AG08395 (cell line): ENCODE results near the gene ENKUR.

Experiments used
- DNase-seq: peaks from one replicate; pipeline ENCODE4 v3.0.0; 2012; ENCODE audit warnings: mixed read lengths, low spot score

ENKUR gene

GRCh38 chr10:25015828-25016375, at the start of gene ENKUR:
ENKUR (minus strand) TSS chr10:25016158; CDS start chr10:25015936, 222 bp downstream.
- DNase-seq = peak; percentile 91

GRCh38 chr10:25064401-25064800, 48.4 kb upstream of the ENKUR start:
- no peak for DNase-seq

- no peak for DNase-seq
Measured at GRCh38 chr10:25063644-25064043, 47.7 kb upstream of the ENKUR start.

DNA sequence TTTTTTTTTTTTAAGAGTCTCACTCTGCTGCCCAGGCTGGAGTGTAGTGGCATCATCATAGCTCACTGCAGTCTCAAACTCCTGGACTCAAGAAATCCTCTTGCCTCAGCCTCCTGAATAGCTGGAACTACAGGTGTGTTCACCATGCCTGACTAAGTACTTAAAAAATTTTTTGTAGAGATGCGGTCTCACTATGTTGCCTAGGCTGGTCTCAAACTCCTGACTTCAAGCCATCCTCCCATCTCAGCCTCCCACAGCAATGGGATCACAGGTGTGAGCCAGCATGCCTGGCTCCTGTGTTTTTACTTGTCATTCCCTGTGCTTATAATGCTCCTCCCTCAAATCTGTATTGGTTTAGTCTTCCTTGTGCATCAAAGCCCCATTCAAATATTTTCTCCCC, 47.2 kb upstream of the ENKUR start:
- DNase-seq = no peak

DNA sequence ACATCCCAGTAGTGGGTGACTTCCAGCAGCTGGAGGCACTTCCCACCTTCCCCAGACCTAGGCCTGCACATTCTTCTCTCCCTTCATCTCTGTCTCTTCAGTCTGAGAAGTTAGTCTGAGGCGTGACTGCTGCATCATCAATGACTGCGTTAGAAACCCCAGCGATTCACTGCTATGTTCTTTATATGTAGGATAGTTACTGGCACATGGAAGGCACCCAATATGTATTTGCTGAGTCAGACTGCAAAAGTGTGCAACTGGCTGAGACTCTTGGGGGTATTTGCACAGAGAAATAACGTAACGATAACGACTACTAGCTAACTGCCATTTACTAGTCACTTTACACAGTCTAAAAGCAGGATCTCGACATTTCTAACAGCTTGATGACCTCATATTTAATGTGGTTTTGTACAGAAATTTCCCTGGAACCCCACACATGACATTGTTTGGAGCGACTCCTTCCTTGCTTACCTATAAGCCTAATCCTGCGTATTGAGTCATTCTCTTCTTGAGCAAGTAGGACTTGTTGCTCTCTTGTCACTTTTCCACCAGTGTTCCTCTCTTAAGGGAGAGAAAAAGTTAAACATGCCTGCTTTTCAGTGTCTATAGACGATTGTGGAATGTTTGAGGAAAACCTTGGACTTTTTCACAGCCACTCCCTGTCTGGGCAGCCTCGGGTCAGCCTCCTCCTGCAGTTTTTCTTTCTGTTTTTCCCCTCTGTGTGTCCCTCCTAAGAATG, 45.9 kb upstream of the ENKUR start:
- no peak for DNase-seq

GRCh38 chr10:25061125-25061524, 45.2 kb upstream of the ENKUR start:
- DNase-seq = no peak

DNA sequence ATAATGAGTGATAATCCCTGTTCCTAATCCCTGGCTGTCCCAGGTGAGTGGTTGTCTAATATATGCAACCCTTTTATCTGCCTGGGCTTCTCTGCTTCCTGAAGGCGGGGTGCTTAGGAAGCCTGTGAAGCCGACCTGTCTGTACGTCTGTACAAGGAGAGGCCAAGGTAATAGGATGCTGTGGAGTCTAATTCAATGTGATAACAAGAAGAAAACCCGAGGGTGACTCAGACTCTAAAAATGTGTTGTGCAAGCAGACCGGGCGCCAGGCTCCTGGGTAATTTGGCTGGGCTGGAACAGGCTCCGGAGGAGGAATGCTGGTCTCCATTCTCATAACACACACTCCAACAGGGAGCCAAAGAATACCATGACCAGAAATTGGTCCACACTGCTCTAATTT, 44.0 kb upstream of the ENKUR start:
- DNase-seq = peak; percentile 83

GRCh38 chr10:25057886-25058285, 41.9 kb upstream of the ENKUR start:
- no peak for DNase-seq

- DNase-seq = no peak
Measured at GRCh38 chr10:25056726-25057125, 40.8 kb upstream of the ENKUR start.

GRCh38 chr10:25052012-25052411, 36.1 kb upstream of the ENKUR start:
- no peak for DNase-seq

- no peak for DNase-seq
Measured at GRCh38 chr10:25050402-25050801, 34.4 kb upstream of the ENKUR start.

DNA sequence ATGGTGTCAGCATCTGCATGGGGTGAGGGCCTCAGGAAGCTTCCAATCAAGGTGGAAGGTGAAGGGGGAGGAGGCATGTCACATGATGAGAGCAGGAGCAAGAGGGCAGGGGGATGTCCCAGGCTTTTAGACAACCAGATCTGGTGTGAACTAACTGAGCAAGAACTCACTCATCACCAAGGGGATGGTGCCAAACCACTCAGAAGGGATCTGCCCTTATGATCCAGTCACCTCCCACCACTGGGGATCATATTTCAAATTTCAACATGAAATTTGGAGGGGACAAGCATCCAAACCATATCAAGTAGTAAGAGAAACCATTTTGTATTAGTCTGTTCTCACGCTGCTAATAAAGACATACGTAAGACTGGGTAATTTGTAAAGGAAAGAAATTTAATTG, 34.0 kb upstream of the ENKUR start:
- no peak for DNase-seq

DNA sequence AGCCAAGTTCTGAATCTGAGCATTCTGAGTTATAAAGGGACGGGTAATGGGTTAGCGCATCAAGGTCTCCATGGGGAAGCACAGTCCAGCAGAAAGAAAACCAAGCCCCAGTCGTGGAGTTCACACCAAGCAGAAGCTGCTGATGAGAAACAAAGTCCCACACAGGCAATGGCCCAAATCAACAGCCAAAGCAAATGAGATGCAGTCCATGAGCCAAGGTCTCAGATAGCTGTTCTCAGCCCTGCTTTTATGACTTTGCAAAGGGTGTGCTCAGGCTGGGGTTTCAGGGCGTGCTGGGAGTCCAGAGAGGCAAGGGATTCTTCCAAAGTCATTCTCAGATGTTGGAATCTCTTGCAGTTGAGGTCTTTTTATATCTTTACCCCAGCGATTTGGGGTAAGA, 32.5 kb upstream of the ENKUR start:
- no peak for DNase-seq

- peak; percentile 66 for DNase-seq
Measured at GRCh38 chr10:25047591-25048301, 31.8 kb upstream of the ENKUR start.

DNA sequence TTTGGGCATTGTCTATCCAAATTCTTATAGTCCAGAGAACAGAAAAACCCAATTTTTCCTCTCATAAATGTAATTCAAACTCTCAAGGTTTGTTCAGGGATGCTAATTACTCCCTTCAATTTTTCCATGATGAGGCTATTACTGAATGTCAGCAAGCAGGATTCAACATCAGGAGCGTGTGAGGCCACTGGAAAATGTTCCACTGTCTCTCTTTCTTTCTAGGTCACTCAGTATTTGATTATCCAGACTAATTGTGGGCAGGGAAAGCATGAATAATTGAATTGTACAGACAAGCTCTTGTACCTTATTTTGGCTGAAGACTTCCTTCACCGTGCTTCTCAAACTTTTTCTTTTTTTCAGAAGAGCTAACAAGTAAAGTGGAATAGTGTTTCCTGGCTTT, 31.1 kb upstream of the ENKUR start:
- no peak for DNase-seq

DNA sequence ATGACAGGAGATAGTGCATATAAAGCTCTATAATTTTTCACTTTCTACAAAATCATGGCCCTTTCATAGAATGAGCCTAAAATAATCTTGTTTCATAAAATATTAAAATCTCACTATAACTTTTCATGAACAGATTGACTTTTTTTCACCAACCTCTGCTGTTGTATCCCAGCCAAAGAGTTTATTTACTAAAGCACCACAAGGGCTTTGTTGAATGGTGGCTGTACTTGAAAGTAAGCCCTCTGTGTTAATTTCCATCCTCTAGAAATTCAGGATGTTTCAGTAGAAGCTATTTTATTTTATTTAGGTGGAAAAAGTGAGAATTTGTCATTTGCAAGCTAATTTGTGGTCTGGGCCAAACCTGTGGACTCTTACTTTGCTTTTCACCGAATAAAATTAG, 30.7 kb upstream of the ENKUR start:
- DNase-seq = no peak

DNA sequence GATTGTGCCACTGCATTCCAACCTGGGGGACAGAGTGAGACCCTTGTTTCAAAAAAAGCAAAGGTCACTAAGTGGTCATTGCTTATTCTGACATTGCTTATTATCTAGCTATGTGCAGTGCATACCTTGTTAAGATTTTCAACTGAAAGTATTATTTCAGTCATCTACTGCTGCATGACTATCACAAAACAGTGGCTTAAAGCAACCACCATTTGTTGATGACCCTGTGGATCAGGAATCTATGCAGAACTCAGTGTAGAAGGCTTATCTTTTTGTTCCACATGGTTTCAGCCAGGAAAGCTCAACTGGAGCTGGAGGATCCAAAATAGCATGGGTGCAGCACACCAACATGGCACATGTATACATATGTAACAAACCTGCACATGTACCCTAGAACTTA, 23.6 kb upstream of the ENKUR start:
- DNase-seq = no peak

GRCh38 chr10:25038325-25038724, 22.4 kb upstream of the ENKUR start:
- no peak for DNase-seq

- DNase-seq = no peak
Measured at GRCh38 chr10:25036381-25036780, 20.4 kb upstream of the ENKUR start.

DNA sequence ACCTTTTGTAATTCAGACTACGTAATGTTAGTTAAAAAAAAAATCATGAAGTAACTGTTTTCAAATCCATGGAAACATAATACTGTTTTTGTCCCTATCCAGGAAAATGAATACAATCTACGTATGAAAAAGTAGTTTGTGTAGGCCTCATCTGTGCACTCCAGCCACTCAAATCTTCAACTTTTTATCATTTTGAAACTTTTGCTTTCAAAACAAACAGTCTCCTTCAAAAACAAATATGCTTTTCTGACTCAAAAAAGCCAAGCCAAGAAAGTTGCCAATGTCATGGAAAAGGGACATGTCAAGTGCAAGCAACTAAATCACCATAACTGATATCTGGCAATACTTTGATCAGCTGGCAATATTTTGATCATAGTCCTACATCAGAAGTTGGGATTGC, 13.6 kb upstream of the ENKUR start:
- no peak for DNase-seq

GRCh38 chr10:25028711-25029110, 12.8 kb upstream of the ENKUR start:
- DNase-seq = peak; percentile 2

GRCh38 chr10:25026463-25026862, 10.5 kb upstream of the ENKUR start:
- peak; percentile 6 for DNase-seq

DNA sequence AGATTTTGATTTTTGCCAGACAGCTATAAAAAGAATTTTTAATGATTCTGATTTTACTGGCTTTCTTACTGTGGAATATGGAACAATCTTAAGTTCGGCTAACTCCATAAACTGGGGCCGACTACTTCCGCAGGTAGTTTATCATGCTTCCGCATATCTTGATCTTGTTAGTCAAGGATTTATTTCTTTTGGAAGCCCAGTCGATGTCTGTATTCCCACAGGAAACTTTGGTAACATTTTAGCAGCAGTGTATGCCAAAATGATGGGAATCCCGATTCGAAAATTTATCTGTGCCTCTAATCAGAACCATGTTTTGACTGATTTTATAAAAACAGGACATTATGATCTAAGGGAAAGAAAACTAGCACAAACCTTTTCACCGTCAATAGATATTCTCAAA, 8.6 kb upstream of the ENKUR start:
- no peak for DNase-seq
